GM12865 (cell line): ENCODE data around the gene ABCA13.

ENCODE experiments used
- DNase-seq: peaks from one replicate; pipeline ENCODE4 v3.0.0; 2010; ENCODE audit warnings: low read depth
- H3K4me3 ChIP-seq: 2 replicates; pipeline ENCODE4 v1.5.1; 2011; ENCODE audit warnings: mild to moderate bottlenecking, low read depth, low read length, control low read depth
- TF ChIP-seq, protein P1 (sequence below): IDR thresholded peaks from 2 replicates; pipeline ENCODE4 v1.5.1; 2011; ENCODE audit warnings: low read length, control low read depth, low read depth, inconsistent platforms; ENCODE audit not compliant: insufficient read depth; ENCODE audit errors: missing control alignments

The ABCA13 gene

DNA sequence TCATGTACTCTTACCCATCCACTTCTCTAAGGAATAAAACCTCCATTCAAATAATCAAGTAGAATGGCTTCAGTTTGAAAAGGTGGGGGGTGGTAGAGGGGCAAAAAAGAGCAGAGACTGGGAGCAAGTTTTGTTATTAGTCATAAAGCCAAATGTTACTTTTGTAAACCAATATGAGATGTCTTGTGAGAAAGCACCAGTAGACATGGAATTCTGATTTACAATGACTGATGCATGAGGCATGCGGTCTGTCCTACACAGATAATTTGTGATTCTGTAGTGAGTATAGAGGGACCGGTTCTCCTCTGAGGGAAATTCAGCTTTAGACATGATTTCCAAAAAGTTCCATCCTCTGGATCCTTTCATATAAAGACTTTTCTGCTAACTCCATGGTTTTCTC is 12.9 kb upstream of the ABCA13 start:
- TF ChIP-seq, protein P1, sequence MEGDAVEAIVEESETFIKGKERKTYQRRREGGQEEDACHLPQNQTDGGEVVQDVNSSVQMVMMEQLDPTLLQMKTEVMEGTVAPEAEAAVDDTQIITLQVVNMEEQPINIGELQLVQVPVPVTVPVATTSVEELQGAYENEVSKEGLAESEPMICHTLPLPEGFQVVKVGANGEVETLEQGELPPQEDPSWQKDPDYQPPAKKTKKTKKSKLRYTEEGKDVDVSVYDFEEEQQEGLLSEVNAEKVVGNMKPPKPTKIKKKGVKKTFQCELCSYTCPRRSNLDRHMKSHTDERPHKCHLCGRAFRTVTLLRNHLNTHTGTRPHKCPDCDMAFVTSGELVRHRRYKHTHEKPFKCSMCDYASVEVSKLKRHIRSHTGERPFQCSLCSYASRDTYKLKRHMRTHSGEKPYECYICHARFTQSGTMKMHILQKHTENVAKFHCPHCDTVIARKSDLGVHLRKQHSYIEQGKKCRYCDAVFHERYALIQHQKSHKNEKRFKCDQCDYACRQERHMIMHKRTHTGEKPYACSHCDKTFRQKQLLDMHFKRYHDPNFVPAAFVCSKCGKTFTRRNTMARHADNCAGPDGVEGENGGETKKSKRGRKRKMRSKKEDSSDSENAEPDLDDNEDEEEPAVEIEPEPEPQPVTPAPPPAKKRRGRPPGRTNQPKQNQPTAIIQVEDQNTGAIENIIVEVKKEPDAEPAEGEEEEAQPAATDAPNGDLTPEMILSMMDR = no peak
- no peak overlapping the region for H3K4me3 ChIP-seq
- DNase-seq = no peak

DNA sequence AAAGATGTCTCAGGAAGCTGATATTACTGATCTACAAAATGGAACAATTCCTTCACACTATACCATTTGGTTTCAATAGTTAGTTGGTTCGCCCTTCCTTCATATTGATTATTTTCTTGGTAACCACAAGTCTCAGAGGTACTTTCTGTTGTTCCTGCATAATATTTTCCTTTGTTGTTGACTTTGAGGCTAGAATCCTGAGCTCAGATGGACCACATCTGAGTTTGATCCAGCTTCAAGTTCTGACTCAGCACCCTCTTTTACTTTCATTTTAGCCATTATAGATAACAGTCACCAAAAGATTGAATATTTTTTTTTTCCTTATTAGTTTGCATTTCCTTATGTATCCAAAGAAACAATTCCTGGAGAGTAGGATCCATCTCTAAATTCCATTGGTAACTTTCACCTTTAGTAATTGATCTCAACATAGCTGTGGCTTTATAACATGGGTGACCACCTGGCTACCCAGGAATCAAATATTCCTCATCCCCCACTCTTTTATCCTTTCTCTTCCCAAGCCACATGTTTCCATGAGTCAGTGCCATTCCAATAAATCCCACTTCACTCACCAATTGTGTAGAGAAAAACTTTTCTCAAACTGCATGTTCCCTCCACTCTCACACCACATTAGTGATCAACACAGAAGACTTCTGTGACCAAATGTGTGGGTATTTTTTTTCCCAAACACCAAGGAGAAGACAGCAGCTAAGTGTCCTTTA is 9.7 kb upstream of the ABCA13 start:
- no peak overlapping the region for H3K4me3 ChIP-seq
- TF ChIP-seq, protein P1 = no peak
- DNase-seq = no peak

DNA sequence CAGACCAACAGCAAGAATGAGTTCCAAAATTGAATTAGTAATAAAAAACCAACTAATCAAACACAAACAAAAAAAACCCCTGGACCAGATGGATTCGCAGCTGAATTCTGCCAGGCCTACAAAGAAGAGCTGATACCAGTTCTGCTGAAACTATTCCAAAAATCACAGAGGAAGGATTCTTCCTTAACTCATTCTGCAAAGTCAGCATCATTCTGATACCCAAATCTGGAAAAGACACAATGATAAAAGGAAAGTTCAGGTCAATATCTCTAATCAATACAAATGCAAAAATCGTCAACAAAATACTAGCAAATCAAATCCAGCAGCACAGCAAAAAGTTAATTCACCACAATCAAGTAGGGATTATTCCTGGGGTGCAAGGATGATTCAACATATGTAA is 6.1 kb upstream of the ABCA13 start:
- DNase-seq = no peak
- TF ChIP-seq, protein P1 = no peak
- H3K4me3 ChIP-seq = no peak overlapping the region

DNA sequence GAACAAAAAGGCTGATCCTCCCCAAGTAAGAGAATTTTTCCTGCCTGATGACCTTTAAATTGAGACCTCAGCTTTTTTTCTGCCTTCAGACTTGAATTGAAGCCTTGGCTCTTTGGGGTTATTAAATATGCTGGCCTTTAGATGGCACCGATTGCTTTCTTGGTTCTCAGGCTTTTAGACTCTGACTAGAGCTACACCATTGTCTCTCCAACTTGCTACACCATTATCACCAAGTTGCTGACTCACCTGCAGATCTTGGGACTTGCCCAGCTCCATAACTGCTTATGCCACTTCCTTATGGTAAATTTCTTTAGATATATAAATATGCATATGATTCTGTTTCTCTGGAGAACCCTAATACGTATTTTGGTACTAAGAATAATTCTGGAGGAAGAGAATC is 3.1 kb upstream of the ABCA13 start:
- DNase-seq = no peak
- TF ChIP-seq, protein P1 = no peak
- no peak overlapping the region for H3K4me3 ChIP-seq

DNA sequence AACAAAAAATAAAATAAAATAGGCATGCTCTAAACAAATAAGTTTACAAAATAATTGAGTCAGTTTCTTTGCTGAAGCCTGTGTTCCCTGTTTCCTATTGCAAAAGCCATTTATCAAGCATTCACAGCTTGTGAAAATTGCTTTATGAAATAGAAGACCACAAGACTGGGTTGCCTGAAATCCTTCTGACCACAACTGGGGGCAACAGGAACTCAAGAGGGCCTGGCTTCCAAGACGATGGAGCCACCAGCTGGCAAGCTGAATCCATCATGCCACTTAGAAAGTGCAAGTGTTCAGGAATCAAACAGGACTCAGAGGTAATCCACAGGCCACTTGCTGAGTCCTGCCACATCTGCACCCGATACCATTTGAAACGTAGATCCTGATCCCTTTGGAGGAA is 752 bp upstream of the ABCA13 start:
- no peak for DNase-seq
- TF ChIP-seq, protein P1 = no peak
- no peak overlapping the region for H3K4me3 ChIP-seq

DNA sequence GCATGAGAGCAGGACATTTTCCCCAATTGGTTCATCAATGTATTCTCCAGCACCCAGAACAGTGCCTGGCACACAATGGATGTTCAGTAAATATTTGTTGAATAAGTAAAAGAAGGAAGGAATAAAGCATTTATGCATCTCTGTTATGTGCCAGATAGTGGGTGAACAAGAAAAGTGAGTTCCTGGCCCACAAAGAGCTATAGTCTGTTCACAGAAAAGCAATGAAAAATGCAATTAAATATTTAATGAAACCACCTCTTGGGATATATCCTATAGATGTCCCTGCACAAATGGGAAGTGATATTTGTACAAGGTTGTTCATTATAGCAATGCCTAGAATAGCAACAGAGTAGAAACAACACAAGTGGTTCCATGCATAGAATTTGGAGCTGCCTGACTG is 2.1 kb downstream of the ABCA13 start:
- TF ChIP-seq, protein P1 = no peak
- no peak for DNase-seq
- H3K4me3 ChIP-seq = no peak overlapping the region

DNA sequence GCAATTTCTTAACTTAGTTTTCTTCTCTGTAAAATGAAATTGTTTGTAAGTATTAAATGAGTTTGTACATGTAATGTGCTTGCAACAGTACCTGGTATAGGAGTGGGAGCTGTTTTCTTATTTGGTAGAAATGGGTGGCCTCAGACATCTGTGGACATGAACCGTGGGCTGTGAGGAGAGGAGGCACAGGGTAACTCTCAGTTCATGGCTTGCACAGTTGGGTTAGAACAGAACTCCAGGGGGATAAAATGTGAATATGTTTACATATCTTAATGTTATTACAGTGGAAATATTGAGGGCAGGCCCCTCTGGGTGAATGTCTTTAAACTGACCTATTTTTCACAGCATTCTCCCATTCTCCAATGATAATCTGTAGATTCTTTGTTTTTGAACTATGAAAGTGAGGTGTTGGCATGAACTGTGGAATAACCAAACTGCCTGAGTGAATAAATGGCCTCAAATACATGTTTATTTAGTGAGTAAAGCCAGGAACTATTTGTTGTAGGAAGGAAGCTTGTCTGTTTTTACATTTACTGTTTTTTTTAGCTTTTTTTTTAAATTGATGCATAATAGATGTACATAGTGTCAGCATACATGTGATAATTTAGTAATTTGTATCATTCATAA is 2.6 kb downstream of the ABCA13 start:
- DNase-seq = no peak
- TF ChIP-seq, protein P1 = no peak
- no peak overlapping the region for H3K4me3 ChIP-seq
